Activated CD8-positive, alpha-beta memory T cell treated with anti-CD3 and anti-CD28 coated beads, Interleukin-2, amount 50 U/mL, for 4 hours (primary cell): ENCODE results near the gene DPYSL4.

Experiments
- DNase-seq: peaks from one replicate; pipeline ENCODE4 v3.0.0-alpha.2; 2020

DPYSL4 gene

GRCh38 chr10:132230557-132231210 lies 43.9 kb downstream of the DPYSL4 start:
- DNase-seq, result no peak

GRCh38 chr10:132231656-132232022 lies 44.9 kb downstream of the DPYSL4 start:
- DNase-seq, result no peak

GRCh38 chr10:132232023-132232951 lies 45.5 kb downstream of the DPYSL4 start:
- DNase-seq, result no peak

GRCh38 chr10:132232981-132233380 lies 46.2 kb downstream of the DPYSL4 start:
- no peak for DNase-seq

- DNase-seq, result no peak
Observed at GRCh38 chr10:132233501-132234085, 46.8 kb downstream of the DPYSL4 start.

- no peak for DNase-seq
Observed at GRCh38 chr10:132234860-132235259, 48.1 kb downstream of the DPYSL4 start.

- DNase-seq, result no peak
Observed at GRCh38 chr10:132236161-132236560, 49.4 kb downstream of the DPYSL4 start.

GRCh38 chr10:132236881-132237280 lies 50.1 kb downstream of the DPYSL4 start:
- DNase-seq, result no peak

GRCh38 chr10:132237396-132237795 lies 50.6 kb downstream of the DPYSL4 start:
- no peak for DNase-seq

GRCh38 chr10:132237871-132238270 lies 51.1 kb downstream of the DPYSL4 start:
- no peak for DNase-seq

GRCh38 chr10:132238371-132239125 lies 51.8 kb downstream of the DPYSL4 start:
- DNase-seq, result no peak

- no peak for DNase-seq
Observed at GRCh38 chr10:132239126-132240031, 52.6 kb downstream of the DPYSL4 start.

- DNase-seq, result no peak
Observed at GRCh38 chr10:132240156-132240555, 53.4 kb downstream of the DPYSL4 start.

GRCh38 chr10:132240581-132240980 lies 53.8 kb downstream of the DPYSL4 start:
- no peak for DNase-seq

- no peak for DNase-seq
Observed at GRCh38 chr10:132241086-132241485, 54.3 kb downstream of the DPYSL4 start.

- no peak for DNase-seq
Observed at GRCh38 chr10:132241496-132241895, 54.7 kb downstream of the DPYSL4 start.

- no peak for DNase-seq
Observed at GRCh38 chr10:132242103-132242840, 55.5 kb downstream of the DPYSL4 start.

- no peak for DNase-seq
Observed at GRCh38 chr10:132243141-132243540, 56.4 kb downstream of the DPYSL4 start.

GRCh38 chr10:132243626-132244025 lies 56.9 kb downstream of the DPYSL4 start:
- no peak for DNase-seq

- DNase-seq, result no peak
Observed at GRCh38 chr10:132245056-132245455, 58.3 kb downstream of the DPYSL4 start.

- DNase-seq, result no peak
Observed at GRCh38 chr10:132246296-132246695, 59.5 kb downstream of the DPYSL4 start.
